Testis (tissue), 2 donors: ENCODE data around the gene MOB3B.

Source experiments
- POLR2A ChIP-seq: fragments of 450-650 bp; IDR thresholded peaks from one replicate; pipeline ENCODE4 v1.6.1; 2017; ENCODE audit warnings: antibody characterized with exemption, mild to moderate bottlenecking, moderate library complexity
- TF ChIP-seq, protein P1 (sequence below), 3 experiments: fragments of 450-650 bp in 2 of 3; fragments of 200-600 bp in 1 of 3; sonication (generic) in 1 of 3; IDR thresholded peaks; one replicate each; pipeline ENCODE4 v1.5.1; 2016 to 2019; ENCODE audit warnings: antibody characterized with exemption in 3 of 3, mild to moderate bottlenecking in 2 of 3, moderate library complexity in 1 of 3

- TF ChIP-seq, protein P1, sequence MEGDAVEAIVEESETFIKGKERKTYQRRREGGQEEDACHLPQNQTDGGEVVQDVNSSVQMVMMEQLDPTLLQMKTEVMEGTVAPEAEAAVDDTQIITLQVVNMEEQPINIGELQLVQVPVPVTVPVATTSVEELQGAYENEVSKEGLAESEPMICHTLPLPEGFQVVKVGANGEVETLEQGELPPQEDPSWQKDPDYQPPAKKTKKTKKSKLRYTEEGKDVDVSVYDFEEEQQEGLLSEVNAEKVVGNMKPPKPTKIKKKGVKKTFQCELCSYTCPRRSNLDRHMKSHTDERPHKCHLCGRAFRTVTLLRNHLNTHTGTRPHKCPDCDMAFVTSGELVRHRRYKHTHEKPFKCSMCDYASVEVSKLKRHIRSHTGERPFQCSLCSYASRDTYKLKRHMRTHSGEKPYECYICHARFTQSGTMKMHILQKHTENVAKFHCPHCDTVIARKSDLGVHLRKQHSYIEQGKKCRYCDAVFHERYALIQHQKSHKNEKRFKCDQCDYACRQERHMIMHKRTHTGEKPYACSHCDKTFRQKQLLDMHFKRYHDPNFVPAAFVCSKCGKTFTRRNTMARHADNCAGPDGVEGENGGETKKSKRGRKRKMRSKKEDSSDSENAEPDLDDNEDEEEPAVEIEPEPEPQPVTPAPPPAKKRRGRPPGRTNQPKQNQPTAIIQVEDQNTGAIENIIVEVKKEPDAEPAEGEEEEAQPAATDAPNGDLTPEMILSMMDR (IDR thresholded peaks at IDR 0.05), result no peak
- no peak for TF ChIP-seq POLR2A
Observed at GRCh38 chr9:27338527-27338903, 191.1 kb downstream of the MOB3B start.
